Measurements from ENCODE around the gene TRAPPC12. TPM values are rescaled to one million over a fixed set of nuclear protein-coding genes. Genes with fewer than 3 reads are reported as not detected.
"Not testable (repeated sequence)": the region's sequence is repeated elsewhere in the genome, so short reads cannot be mapped to it uniquely, and the experiment has no call there.

TRAPPC12 gene
- total RNA-seq, 4 donors from 2014 or later, result 52.2 to 90.7 (median 77.6) TPM

- TF ChIP-seq POLR2A (IDR thresholded peaks at IDR 0.05) (no peak), POLR2AphosphoS5 (IDR thresholded peaks at IDR 0.05) (no peak), EP300 (IDR thresholded peaks at IDR 0.05) (no peak)
- TF ChIP-seq, protein P1, sequence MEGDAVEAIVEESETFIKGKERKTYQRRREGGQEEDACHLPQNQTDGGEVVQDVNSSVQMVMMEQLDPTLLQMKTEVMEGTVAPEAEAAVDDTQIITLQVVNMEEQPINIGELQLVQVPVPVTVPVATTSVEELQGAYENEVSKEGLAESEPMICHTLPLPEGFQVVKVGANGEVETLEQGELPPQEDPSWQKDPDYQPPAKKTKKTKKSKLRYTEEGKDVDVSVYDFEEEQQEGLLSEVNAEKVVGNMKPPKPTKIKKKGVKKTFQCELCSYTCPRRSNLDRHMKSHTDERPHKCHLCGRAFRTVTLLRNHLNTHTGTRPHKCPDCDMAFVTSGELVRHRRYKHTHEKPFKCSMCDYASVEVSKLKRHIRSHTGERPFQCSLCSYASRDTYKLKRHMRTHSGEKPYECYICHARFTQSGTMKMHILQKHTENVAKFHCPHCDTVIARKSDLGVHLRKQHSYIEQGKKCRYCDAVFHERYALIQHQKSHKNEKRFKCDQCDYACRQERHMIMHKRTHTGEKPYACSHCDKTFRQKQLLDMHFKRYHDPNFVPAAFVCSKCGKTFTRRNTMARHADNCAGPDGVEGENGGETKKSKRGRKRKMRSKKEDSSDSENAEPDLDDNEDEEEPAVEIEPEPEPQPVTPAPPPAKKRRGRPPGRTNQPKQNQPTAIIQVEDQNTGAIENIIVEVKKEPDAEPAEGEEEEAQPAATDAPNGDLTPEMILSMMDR (IDR thresholded peaks at IDR 0.05), result no peak
- no peaks in the 10 kb centered on the region for H3K4me1 ChIP-seq
- no peak for ATAC-seq
Observed at GRCh38 chr2:3355951-3356569, 23.4 kb upstream of the TRAPPC12 start.

DNA sequence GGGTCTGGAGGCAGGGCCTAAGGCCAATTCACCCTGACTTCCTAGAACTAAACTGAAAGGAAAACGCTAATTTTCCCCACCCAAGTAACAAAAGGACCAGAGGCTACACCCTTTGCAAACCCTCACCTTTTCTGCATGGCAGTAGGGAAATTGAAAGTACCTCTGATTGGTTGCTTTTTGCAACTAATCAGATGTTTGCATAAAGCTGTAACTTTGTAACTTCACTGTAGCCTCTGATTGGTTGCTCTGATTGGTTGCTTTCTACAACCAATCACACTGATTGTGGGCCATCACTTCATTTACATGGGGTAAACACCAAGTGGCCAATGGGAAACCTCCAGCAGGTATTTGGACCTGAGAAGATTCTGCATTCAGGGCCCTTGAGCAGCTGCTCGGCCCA, 22.7 kb upstream of the TRAPPC12 start:
- Histone ChIP-seq H3K4me1 (no peaks in the 10 kb centered on the region), H3K36me3 (peaks cover 0 to 25% of the 10 kb centered on the region in 2 donors), H3K27ac (no peak overlapping the region), H3K4me3 (no peak overlapping the region), H3K9me3 (no peaks in the 10 kb centered on the region), H3K27me3 (no peaks in the 10 kb centered on the region)
- TF ChIP-seq EP300 (IDR thresholded peaks at IDR 0.05) (no peak), POLR2A (IDR thresholded peaks at IDR 0.05) (no peak), POLR2AphosphoS5 (IDR thresholded peaks at IDR 0.05) (no peak)
- TF ChIP-seq, protein P1 (IDR thresholded peaks at IDR 0.05), result no peak
- ATAC-seq, result no peak
- 80 to 87% methylated on average over 2 of the region's 2 CpGs for WGBS, 2 donors (ENCODE audit: low coverage in 1 of 2)

More at GRCh38 chr2:3355951-3356569, 23.4 kb upstream of the TRAPPC12 start:
- Histone ChIP-seq H3K9me3 (no peaks in the 10 kb centered on the region), H3K27ac (no peak overlapping the region), H3K27me3 (no peaks in the 10 kb centered on the region), H3K36me3 (peaks cover 0 to 29% of the 10 kb centered on the region in 2 donors), H3K4me3 (no peak overlapping the region)
- 68 to 90% methylated on average over 2 to 8 of the region's 8 CpGs for WGBS, 2 donors (ENCODE audit: low coverage in 1 of 2)

- H3K27ac ChIP-seq, H3K27me3 ChIP-seq, H3K9me3 ChIP-seq, ATAC-seq, H3K4me1 ChIP-seq, H3K4me3 ChIP-seq: not testable (repeated sequence)
- H3K36me3 ChIP-seq, result peaks cover 0 to 21% of the 10 kb centered on the region in 2 donors
- WGBS, 2 donors (ENCODE audit: low coverage in 1 of 2), result 81 to 88% methylated on average over 2 of the region's 2 CpGs
Observed at GRCh38 chr2:3357446-3357845, 22.0 kb upstream of the TRAPPC12 start.

DNA sequence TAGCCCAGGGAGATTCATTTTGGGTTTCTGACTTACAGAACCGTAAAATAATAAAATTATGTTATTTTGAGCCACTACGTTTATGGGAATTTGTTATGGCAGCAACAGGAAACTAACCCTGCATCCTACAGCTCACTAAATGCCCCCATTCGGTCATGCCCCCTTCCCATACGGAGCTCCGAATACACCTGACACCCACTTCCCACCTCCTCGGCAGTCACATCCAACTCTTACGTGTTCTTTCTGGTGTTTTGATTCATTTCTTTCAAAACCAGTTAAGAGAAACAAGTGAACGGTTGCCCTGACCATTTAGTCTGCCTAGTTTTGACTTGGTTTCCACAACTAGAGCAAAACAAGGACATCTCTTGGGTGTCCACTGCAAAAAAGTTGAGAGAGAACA, 21.6 kb upstream of the TRAPPC12 start:
- Histone ChIP-seq H3K27ac (no peak overlapping the region), H3K4me3 (no peak overlapping the region), H3K9me3 (no peaks in the 10 kb centered on the region), H3K4me1 (no peaks in the 10 kb centered on the region), H3K36me3 (peaks cover 0 to 16% of the 10 kb centered on the region in 2 donors), H3K27me3 (no peaks in the 10 kb centered on the region)
- 92 to 94% methylated on average over 8 of the region's 8 CpGs for WGBS, 2 donors (ENCODE audit: low coverage in 1 of 2)
- TF ChIP-seq POLR2A (IDR thresholded peaks at IDR 0.05) (no peak), POLR2AphosphoS5 (IDR thresholded peaks at IDR 0.05) (no peak), EP300 (IDR thresholded peaks at IDR 0.05) (no peak)
- TF ChIP-seq, protein P1 (IDR thresholded peaks at IDR 0.05), result no peak
- ATAC-seq, result no peak

- Histone ChIP-seq H3K4me1 (no peaks in the 10 kb centered on the region), H3K36me3 (no peaks in the 10 kb centered on the region), H3K27ac (no peak overlapping the region), H3K9me3 (no peaks in the 10 kb centered on the region), H3K4me3 (no peak overlapping the region), H3K27me3 (no peaks in the 10 kb centered on the region)
- ATAC-seq, result no peak
- TF ChIP-seq, protein P1 (IDR thresholded peaks at IDR 0.05), result no peak
- TF ChIP-seq POLR2AphosphoS5 (IDR thresholded peaks at IDR 0.05) (no peak), EP300 (IDR thresholded peaks at IDR 0.05) (no peak), POLR2A (IDR thresholded peaks at IDR 0.05) (no peak)
- WGBS, 2 donors (ENCODE audit: low coverage in 1 of 2), result 85 to 91% methylated on average over 17 of the region's 17 CpGs
Observed at GRCh38 chr2:3361518-3362389, 17.7 kb upstream of the TRAPPC12 start.

Measured in gastroesophageal sphincter (tissue), 4 donors.